ENCODE results near the gene IRF3. TPM values are rescaled to one million over a fixed set of nuclear protein-coding genes. Genes with fewer than 3 reads are reported as not detected.

IRF3 gene
- total and polyA plus RNA-seq, 2 of the 4 experiments (the other 2 are of a cell fraction): 39.6 to 65.2 TPM

GRCh38 chr19:49678985-49679770, 13.5 kb upstream of the IRF3 start:
- H4K5ac ChIP-seq (ENCODE audit: low read depth, low read length): no peak overlapping the region
- no peak for DNase-seq
- H3K4me3 ChIP-seq (ENCODE audit: insufficient read depth, low read depth, low read length): no peak overlapping the region
- CTCF ChIA-PET: interaction anchor here (0.6 to 1.0 kb wide), 2 partner anchors 109 to 312 kb away, joined by 3 to 4 read pairs; no protein-coding TSS in a partner anchor
- no peak overlapping the region for H2BK15ac ChIP-seq (ENCODE audit: low read depth, low read length)
- H3K36me3 ChIP-seq (ENCODE audit: control insufficient read depth, insufficient read depth, low read length): peaks cover 16% of the 10 kb centered on the region
- peaks cover 16 to 57% of the 10 kb centered on the region in 2 experiments for H3K79me1 ChIP-seq (ENCODE audit: low read depth in 1 of 2, low read length in 2 of 2)
- no peak overlapping the region for H3K14ac ChIP-seq (replicated peaks; ENCODE audit: low read depth, low read length)
- H2BK5ac ChIP-seq (ENCODE audit: low read depth, low read length, poor library complexity, severe bottlenecking): no peak overlapping the region
- H3K9ac ChIP-seq (ENCODE audit: low read depth, low read length): no peak overlapping the region
- no peak overlapping the region for H2AK9ac ChIP-seq (replicated peaks; ENCODE audit: low read depth, low read length, poor library complexity)
- no peaks in the 10 kb centered on the region for H3K9me3 ChIP-seq (ENCODE audit: control insufficient read depth, insufficient read depth, low read length)
- WGBS, 2 experiments (ENCODE audit: extremely low coverage in 2 of 2, insufficient read length in 1 of 2): 62% methylated on average over 2 of the region's 12 CpGs; no CpG with 5 or more reads in 1 of the 2 experiments
- in situ Hi-C loops (cut with MboI; ENCODE audit: low sequenced_read_pairs): no loop called here
- H2BK120ac ChIP-seq (ENCODE audit: low read depth, low read length): no peak overlapping the region
- H3K4me2 ChIP-seq (ENCODE audit: low read depth, low read length): no peak overlapping the region; the same call in 1 of the 2 replicates
- intact Hi-C loops (cut with micrococcal nuclease): loop anchor here (5.0 kb wide), 1 partner anchor 87 kb away; the partner anchor contains the start of gene PRR12
- H3K4ac ChIP-seq (ENCODE audit: low read depth, low read length): no peak overlapping the region
- H3K27me3 ChIP-seq (ENCODE audit: control insufficient read depth, insufficient read depth, low read length): no peaks in the 10 kb centered on the region
- no TSS peak for BruUV-seq (replicated peaks)
- H4K8ac ChIP-seq (ENCODE audit: low read depth in 2 of 2, low read length in 2 of 2): no peak overlapping the region
- H2AK5ac ChIP-seq (ENCODE audit: low read depth, low read length): no peak overlapping the region
- H4K91ac ChIP-seq (ENCODE audit: insufficient read depth, low read depth, low read length): no peak overlapping the region
- H3K23ac ChIP-seq (ENCODE audit: low read depth, low read length): no peak overlapping the region; the same call in 1 of the 2 replicates
- dilution Hi-C loops (cut with HindIII; ENCODE audit: low sequenced_read_pairs, unreplicated experiment): no loop called here
- no peak overlapping the region for H2BK20ac ChIP-seq (ENCODE audit: low read depth, low read length)
- H3K18ac ChIP-seq (ENCODE audit: low read depth, low read length): no peak overlapping the region
- H4K20me1 ChIP-seq (ENCODE audit: insufficient read depth, low read length): peaks cover 49% of the 10 kb centered on the region
- H3K4me1 ChIP-seq (ENCODE audit: control insufficient read depth, insufficient read depth, low read length): peaks cover 13% of the 10 kb centered on the region
- no peak overlapping the region for H3K27ac ChIP-seq (ENCODE audit: insufficient read depth, low read length)
- peaks cover 3% of the 10 kb centered on the region; the same call in 1 of the 2 replicates for H3K9me1 ChIP-seq (ENCODE audit: insufficient read depth, low read length)
- POLR2A ChIA-PET (ENCODE audit: unreplicated experiment): no interaction called here
- ATAC-seq (ENCODE audit: low read depth): no peak
- H2AFZ ChIP-seq (replicated peaks; ENCODE audit: low read length, poor library complexity): no peak overlapping the region
- no peak overlapping the region for H3K56ac ChIP-seq (ENCODE audit: extremely low read depth, insufficient read depth, low read length)
- no peak for TF ChIP-seq BHLHE40 (IDR thresholded peaks at IDR 0.05; ENCODE audit: low read depth, low read length)
- TF ChIP-seq POLR2A (IDR thresholded peaks at IDR 0.05; ENCODE audit: low read depth, low read length): no peak
- TF ChIP-seq RAD21 (IDR thresholded peaks at IDR 0.05; ENCODE audit: low read length): no peak
- no peak for TF ChIP-seq MAFK (IDR thresholded peaks at IDR 0.05; ENCODE audit: low read depth, low read length)
- TF ChIP-seq FOS (IDR thresholded peaks at IDR 0.05; ENCODE audit: low read depth, low read length): no peak
- TF ChIP-seq MXI1 (IDR thresholded peaks at IDR 0.05; ENCODE audit: borderline replicate concordance, low read depth, low read length): no peak
- TF ChIP-seq CHD1 (IDR thresholded peaks at IDR 0.05; ENCODE audit: low read depth, low read length): no peak
- TF ChIP-seq NFE2L2 (IDR thresholded peaks at IDR 0.05; ENCODE audit: low read depth, low read length): no peak
- no peak for TF ChIP-seq MAZ (IDR thresholded peaks at IDR 0.05; ENCODE audit: borderline replicate concordance, low read depth, low read length)
- TF ChIP-seq, protein P1, sequence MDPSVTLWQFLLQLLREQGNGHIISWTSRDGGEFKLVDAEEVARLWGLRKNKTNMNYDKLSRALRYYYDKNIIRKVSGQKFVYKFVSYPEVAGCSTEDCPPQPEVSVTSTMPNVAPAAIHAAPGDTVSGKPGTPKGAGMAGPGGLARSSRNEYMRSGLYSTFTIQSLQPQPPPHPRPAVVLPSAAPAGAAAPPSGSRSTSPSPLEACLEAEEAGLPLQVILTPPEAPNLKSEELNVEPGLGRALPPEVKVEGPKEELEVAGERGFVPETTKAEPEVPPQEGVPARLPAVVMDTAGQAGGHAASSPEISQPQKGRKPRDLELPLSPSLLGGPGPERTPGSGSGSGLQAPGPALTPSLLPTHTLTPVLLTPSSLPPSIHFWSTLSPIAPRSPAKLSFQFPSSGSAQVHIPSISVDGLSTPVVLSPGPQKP (IDR thresholded peaks at IDR 0.05; ENCODE audit: borderline replicate concordance, low read depth, low read length): no peak
- no peak for TF ChIP-seq USF2 (IDR thresholded peaks at IDR 0.05; ENCODE audit: low read depth, low read length)
- TF ChIP-seq, protein P2, sequence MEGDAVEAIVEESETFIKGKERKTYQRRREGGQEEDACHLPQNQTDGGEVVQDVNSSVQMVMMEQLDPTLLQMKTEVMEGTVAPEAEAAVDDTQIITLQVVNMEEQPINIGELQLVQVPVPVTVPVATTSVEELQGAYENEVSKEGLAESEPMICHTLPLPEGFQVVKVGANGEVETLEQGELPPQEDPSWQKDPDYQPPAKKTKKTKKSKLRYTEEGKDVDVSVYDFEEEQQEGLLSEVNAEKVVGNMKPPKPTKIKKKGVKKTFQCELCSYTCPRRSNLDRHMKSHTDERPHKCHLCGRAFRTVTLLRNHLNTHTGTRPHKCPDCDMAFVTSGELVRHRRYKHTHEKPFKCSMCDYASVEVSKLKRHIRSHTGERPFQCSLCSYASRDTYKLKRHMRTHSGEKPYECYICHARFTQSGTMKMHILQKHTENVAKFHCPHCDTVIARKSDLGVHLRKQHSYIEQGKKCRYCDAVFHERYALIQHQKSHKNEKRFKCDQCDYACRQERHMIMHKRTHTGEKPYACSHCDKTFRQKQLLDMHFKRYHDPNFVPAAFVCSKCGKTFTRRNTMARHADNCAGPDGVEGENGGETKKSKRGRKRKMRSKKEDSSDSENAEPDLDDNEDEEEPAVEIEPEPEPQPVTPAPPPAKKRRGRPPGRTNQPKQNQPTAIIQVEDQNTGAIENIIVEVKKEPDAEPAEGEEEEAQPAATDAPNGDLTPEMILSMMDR (conservative IDR thresholded peaks at IDR 0.05; ENCODE audit: low read depth, low read length): no peak
- no peak for TF ChIP-seq RFX5 (IDR thresholded peaks at IDR 0.05; ENCODE audit: low read depth, low read length)
- TF ChIP-seq RCOR1 (IDR thresholded peaks at IDR 0.05; ENCODE audit: insufficient replicate concordance, low read length): no peak
- no peak for TF ChIP-seq CEBPB (IDR thresholded peaks at IDR 0.05; ENCODE audit: low read depth, low read length)

All from IMR-90 (cell line).